Gastroesophageal sphincter (tissue), 4 donors: Measurements from ENCODE around the gene HTR6. TPM values are rescaled to one million over a fixed set of nuclear protein-coding genes. Genes with fewer than 3 reads are reported as not detected.
A peak's percentile ranks its signal among the peaks of the same experiment; 100 is the strongest.
"Not testable (repeated sequence)": the region's sequence is repeated elsewhere in the genome, so short reads cannot be mapped to it uniquely, and the experiment has no call there.

Source experiments
- ATAC-seq: fragments of 150-250 bp; one replicate; pipeline ENCODE4 v1.9.1; 2016; ENCODE audit warnings: mild to moderate bottlenecking, moderate library complexity
- H3K27ac ChIP-seq, 4 donors: fragments of 200-600 bp; sonication (generic) in 3 of 4; 1 replicate in 3 of 4; 2 replicates in 1 of 4; pipeline ENCODE4 v1.5.1; 2016 to 2019
- H3K27me3 ChIP-seq: fragments of 200-600 bp; sonication (generic); one replicate; pipeline ENCODE4 v1.5.1; 2019
- H3K36me3 ChIP-seq, 2 donors: fragments of 200-600 bp; sonication (generic); one replicate each; pipeline ENCODE4 v1.5.1; 2019; ENCODE audit warnings: control low read depth in 1 of 2
- H3K4me1 ChIP-seq, 3 donors: fragments of 200-600 bp; sonication (generic); 1 replicate in 2 of 3; 2 replicates in 1 of 3; pipeline ENCODE4 v1.5.1; 2016 to 2019; ENCODE audit warnings: control low read depth in 2 of 3
- H3K4me3 ChIP-seq, 2 donors: fragments of 200-600 bp; sonication (generic); one replicate each; pipeline ENCODE4 v1.5.1; 2019; ENCODE audit warnings: mild to moderate bottlenecking in 1 of 2, moderate library complexity in 1 of 2
- H3K9me3 ChIP-seq, 3 donors: fragments of 200-600 bp; sonication (generic); one replicate each; pipeline ENCODE4 v1.5.1; 2017 to 2019; ENCODE audit warnings: control low read depth in 2 of 3
- EP300 ChIP-seq: sonication (generic); formaldehyde crosslinking; IDR thresholded peaks from one replicate; pipeline ENCODE4 v1.6.1; 2017; ENCODE audit warnings: antibody characterized with exemption, mild to moderate bottlenecking
- POLR2A ChIP-seq, 2 donors: fragments of 450-650 bp; IDR thresholded peaks; one replicate each; pipeline ENCODE4 v1.6.1; 2017; ENCODE audit warnings: antibody characterized with exemption in 2 of 2, mild to moderate bottlenecking in 2 of 2, moderate library complexity in 1 of 2
- POLR2AphosphoS5 ChIP-seq: sonication (generic); formaldehyde crosslinking; IDR thresholded peaks from one replicate; pipeline ENCODE4 v1.6.1; 2017; ENCODE audit warnings: antibody characterized with exemption
- WGBS, 2 donors: methylation state at CpG; one replicate each; pipeline ENCODE4 v1.1.5; 2018; ENCODE audit warnings: low coverage in 1 of 2; 5-methylcytosine and 5-hydroxymethylcytosine counted together
- total RNA-seq, 4 donors: library from RNA; depleted of rRNA; stranded (reverse); fragments of >200 nt; gene quantifications; one replicate each; pipeline ENCODE4 v1.1.0, GENCODE V29; 2016
- TF ChIP-seq, protein P1 (sequence below), 4 experiments: fragments of 200-600 bp in 2 of 4; fragments of 450-650 bp in 2 of 4; sonication (generic) in 1 of 4; IDR thresholded peaks; one replicate each; pipeline ENCODE4 v1.5.1; 2017 to 2019; ENCODE audit warnings: antibody characterized with exemption in 4 of 4, mild to moderate bottlenecking in 2 of 4, moderate library complexity in 2 of 4

HTR6 gene
- total RNA-seq, 4 donors from 2014 or later = not detected

GRCh38 chr1:19637606-19638005 lies 27.1 kb upstream of the HTR6 start:
- H3K9me3 ChIP-seq = no peaks in the 10 kb centered on the region
- no peak overlapping the region for H3K4me3 ChIP-seq
- H3K4me1 ChIP-seq = peaks cover 0 to 33% (median 15%) of the 10 kb centered on the region in 3 donors
- no peaks in the 10 kb centered on the region for H3K36me3 ChIP-seq
- no peak for TF ChIP-seq POLR2A (IDR thresholded peaks at IDR 0.05)
- TF ChIP-seq, protein P1, sequence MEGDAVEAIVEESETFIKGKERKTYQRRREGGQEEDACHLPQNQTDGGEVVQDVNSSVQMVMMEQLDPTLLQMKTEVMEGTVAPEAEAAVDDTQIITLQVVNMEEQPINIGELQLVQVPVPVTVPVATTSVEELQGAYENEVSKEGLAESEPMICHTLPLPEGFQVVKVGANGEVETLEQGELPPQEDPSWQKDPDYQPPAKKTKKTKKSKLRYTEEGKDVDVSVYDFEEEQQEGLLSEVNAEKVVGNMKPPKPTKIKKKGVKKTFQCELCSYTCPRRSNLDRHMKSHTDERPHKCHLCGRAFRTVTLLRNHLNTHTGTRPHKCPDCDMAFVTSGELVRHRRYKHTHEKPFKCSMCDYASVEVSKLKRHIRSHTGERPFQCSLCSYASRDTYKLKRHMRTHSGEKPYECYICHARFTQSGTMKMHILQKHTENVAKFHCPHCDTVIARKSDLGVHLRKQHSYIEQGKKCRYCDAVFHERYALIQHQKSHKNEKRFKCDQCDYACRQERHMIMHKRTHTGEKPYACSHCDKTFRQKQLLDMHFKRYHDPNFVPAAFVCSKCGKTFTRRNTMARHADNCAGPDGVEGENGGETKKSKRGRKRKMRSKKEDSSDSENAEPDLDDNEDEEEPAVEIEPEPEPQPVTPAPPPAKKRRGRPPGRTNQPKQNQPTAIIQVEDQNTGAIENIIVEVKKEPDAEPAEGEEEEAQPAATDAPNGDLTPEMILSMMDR (IDR thresholded peaks at IDR 0.05) = no peak
- H3K27me3 ChIP-seq = no peaks in the 10 kb centered on the region
- H3K27ac ChIP-seq = no peak overlapping the region
- ATAC-seq = no peak
- 84 to 89% methylated on average over 7 of the region's 10 CpGs for WGBS, 2 donors

DNA sequence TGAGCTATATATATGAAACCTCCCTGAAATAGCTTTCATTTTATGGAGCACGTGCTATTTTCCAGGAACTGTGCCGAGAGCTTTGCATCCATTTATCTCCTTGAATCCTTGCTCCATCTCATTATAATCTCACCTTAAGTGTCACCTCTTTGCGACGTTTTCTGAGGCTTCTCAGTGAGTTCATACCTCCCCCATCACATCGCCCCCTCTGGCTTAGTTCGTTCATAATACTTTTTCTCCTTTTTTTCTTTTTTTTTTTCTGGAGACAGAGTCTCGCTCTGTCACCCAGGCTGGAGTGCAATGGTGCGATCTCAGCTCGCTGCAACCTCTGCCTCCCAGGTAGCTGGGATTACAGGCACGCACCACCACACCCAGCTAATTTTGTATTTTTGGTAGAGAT lies 25.4 kb upstream of the HTR6 start:
- not testable (repeated sequence) for H3K4me3 ChIP-seq, H3K9me3 ChIP-seq, H3K36me3 ChIP-seq, ATAC-seq, H3K27me3 ChIP-seq
- Histone ChIP-seq H3K27ac (peak overlapping the region in 1 of 4 donors; percentile 31), H3K4me1 (peaks cover 0 to 42% (median 20%) of the 10 kb centered on the region in 3 donors)
- WGBS, 2 donors = 54 to 64% methylated on average over 9 to 10 of the region's 10 CpGs

DNA sequence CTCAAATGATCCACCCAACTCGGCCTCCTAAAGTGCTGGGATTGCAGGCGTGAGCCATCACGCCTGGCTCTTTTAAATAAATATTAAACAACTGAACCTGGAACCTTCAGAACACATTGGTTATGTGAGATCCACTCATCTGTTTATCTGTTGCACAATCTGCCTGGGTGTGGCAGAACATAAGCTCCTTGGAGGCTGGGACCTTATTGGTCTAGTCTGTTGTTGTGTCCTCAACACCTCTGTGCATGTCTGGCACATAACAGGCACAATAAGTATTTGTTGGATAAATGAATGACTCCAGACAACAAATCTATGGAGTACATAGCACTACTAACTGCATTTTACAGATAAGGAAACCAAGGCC lies 24.7 kb upstream of the HTR6 start:
- WGBS, 2 donors = 81% methylated on average over 3 of the region's 3 CpGs; no CpG with 5 or more reads in 1 of the 2 donors
- Histone ChIP-seq H3K4me1 (peaks cover 0 to 42% (median 20%) of the 10 kb centered on the region in 3 donors), H3K36me3 (no peaks in the 10 kb centered on the region), H3K9me3 (no peaks in the 10 kb centered on the region), H3K27ac (peak overlapping the region in 3 of 4 donors; percentile 13 to 57 (median 43)), H3K4me3 (no peak overlapping the region), H3K27me3 (no peaks in the 10 kb centered on the region)
- no peak for ATAC-seq
- TF ChIP-seq, protein P1 (IDR thresholded peaks at IDR 0.05) = no peak
- TF ChIP-seq POLR2AphosphoS5 (peak; percentile 5), POLR2A (IDR thresholded peaks at IDR 0.05) (no peak), EP300 (no peak)

DNA sequence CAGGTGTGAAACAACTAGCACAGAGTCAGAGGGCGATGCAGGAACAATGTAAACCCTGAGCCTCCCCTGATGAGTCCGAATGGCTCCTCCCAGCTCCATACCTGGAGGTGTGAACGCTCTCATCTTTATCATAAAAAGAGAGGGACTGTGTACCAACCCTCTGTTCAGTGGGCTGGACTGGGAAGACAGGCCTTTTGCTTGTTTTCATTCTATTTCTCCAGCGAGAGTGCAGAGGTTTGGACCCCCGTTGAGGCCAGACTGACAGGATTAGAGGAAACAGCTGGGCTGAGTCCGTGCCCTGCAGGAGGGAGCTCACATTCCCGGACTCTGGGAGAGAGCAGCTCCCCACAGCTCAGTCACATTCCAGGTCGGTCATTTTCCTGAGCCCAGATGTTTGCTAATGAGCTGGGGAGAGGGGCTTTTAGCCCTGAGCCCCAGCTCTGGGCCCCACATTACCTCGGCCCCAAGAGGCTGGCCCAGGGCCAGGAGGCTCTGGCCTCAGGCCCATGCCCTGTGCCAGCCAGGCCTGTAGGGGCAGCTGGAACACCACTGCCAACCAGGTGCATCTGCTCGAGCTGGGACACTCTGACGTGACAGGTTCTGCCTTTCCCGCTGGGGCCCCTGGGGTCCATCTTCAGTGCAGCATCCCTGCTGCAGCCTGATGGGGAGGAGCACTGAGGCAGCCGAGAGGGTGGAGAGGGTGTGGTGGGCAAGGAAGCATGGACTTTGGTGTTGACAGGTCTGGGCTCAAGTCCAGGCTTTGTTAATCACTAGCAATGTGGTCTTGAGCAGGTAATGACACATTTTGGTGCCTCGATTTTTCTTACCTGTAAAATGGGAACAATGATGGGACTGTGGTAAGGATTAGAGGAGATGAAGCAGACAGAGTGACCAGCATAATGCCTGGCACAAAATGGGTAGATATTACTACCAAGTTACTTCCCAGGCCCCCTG lies 24.0 kb upstream of the HTR6 start:
- H3K4me1 ChIP-seq = peaks cover 0 to 44% (median 20%) of the 10 kb centered on the region in 3 donors
- no peaks in the 10 kb centered on the region for H3K27me3 ChIP-seq
- whole genome bisulfite sequencing, 2 donors = 58 to 78% methylated on average over 2 to 3 of the region's 14 CpGs
- peak overlapping the region in 3 of 4 donors; percentile 13 to 57 (median 43) for H3K27ac ChIP-seq
- no peak overlapping the region for H3K4me3 ChIP-seq
- no peaks in the 10 kb centered on the region for H3K36me3 ChIP-seq
- H3K9me3 ChIP-seq = no peaks in the 10 kb centered on the region
- ATAC-seq = no peak
- TF ChIP-seq POLR2AphosphoS5 = no peak
- TF ChIP-seq, protein P1 (IDR thresholded peaks at IDR 0.05) = peak in 1 of 4 experiments; percentile 17

DNA sequence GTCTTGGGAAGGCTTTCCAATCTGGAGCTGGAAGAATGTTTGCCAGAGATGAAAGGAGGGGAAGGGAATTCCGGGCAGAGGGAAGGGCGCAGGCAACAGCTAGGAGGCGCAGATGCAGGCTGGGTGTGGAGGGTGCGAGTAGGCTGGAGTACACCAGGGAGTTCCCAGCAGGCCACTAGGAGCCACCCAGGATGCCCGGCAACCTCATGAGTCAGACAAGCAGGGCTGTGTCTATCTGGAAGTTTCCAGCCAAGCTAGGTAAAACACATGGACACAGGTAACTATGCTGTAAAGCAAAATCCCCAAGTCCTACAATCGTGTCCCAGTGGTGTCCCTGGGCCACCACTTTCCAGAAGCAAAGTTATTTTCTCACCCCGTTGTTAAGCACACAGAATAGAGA lies 21.6 kb upstream of the HTR6 start:
- 33 to 50% methylated on average over 4 to 6 of the region's 7 CpGs for WGBS, 2 donors
- no peak for ATAC-seq

More for the DNA sequence above, 21.6 kb upstream of the HTR6 start:
- H3K4me1 ChIP-seq = peaks cover 0 to 62% (median 36%) of the 10 kb centered on the region in 3 donors
- no peaks in the 10 kb centered on the region for H3K27me3 ChIP-seq
- no peak for TF ChIP-seq POLR2A (IDR thresholded peaks at IDR 0.05)
- no peak for TF ChIP-seq EP300
- no peak for TF ChIP-seq POLR2AphosphoS5
- TF ChIP-seq, protein P1 (IDR thresholded peaks at IDR 0.05) = no peak
- peak overlapping the region; percentile 50 to 89 for H3K4me3 ChIP-seq
- H3K27ac ChIP-seq = peak overlapping the region; percentile 89 to 99 (median 96)
- H3K9me3 ChIP-seq = no peaks in the 10 kb centered on the region
- no peaks in the 10 kb centered on the region for H3K36me3 ChIP-seq
